ENCODE measurements around the gene NLRP1. TPM values are rescaled to one million over a fixed set of nuclear protein-coding genes. Genes with fewer than 3 reads are reported as not detected.

Gene NLRP1
- total RNA-seq, 4 donors from 2014 or later, result 23.3 to 72.5 (median 39.5) TPM

DNA sequence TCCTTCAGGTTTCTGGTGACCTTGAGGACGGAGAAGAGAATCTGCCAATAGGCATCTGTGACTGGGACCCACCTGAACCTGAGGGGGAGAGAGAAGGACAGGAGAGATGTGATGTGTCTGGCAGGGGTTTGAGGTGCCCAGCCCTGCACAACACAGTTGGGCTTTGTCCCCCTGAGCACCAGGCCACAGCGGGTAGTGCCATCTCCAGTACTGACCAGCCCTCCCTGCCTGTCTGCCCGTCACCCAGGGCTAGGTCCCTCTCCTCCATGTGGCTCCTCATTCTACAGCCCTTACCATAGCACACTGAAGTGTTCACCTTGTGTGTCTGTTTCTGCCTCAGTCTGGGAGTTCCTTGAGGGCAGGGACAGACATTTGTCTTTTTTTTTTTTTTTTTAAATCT lies 30.8 kb downstream of the NLRP1 start:
- TF ChIP-seq, protein P1, sequence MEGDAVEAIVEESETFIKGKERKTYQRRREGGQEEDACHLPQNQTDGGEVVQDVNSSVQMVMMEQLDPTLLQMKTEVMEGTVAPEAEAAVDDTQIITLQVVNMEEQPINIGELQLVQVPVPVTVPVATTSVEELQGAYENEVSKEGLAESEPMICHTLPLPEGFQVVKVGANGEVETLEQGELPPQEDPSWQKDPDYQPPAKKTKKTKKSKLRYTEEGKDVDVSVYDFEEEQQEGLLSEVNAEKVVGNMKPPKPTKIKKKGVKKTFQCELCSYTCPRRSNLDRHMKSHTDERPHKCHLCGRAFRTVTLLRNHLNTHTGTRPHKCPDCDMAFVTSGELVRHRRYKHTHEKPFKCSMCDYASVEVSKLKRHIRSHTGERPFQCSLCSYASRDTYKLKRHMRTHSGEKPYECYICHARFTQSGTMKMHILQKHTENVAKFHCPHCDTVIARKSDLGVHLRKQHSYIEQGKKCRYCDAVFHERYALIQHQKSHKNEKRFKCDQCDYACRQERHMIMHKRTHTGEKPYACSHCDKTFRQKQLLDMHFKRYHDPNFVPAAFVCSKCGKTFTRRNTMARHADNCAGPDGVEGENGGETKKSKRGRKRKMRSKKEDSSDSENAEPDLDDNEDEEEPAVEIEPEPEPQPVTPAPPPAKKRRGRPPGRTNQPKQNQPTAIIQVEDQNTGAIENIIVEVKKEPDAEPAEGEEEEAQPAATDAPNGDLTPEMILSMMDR (IDR thresholded peaks at IDR 0.05; ENCODE audit: low read depth), result no peak

DNA sequence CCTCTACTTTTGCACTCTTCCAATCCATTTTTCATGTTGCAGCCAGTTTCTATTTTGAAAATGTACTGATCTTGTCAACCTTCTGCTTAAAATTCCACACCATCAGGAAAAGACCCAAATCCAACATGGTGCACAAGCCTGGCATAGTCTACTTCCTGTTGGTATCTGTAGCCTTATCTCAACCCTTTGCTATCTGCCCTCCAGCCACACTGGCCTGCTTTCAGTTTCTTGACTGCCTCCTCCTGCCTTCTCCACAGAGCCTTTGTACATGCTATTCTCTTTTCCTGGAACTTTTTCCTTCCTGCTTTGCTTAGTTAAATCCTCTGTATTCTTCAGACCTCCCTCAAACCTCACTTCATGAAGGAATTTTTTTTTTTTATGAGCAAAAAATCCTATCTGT lies 31.5 kb downstream of the NLRP1 start:
- TF ChIP-seq, protein P1 (IDR thresholded peaks at IDR 0.05; ENCODE audit: low read depth), result no peak

DNA sequence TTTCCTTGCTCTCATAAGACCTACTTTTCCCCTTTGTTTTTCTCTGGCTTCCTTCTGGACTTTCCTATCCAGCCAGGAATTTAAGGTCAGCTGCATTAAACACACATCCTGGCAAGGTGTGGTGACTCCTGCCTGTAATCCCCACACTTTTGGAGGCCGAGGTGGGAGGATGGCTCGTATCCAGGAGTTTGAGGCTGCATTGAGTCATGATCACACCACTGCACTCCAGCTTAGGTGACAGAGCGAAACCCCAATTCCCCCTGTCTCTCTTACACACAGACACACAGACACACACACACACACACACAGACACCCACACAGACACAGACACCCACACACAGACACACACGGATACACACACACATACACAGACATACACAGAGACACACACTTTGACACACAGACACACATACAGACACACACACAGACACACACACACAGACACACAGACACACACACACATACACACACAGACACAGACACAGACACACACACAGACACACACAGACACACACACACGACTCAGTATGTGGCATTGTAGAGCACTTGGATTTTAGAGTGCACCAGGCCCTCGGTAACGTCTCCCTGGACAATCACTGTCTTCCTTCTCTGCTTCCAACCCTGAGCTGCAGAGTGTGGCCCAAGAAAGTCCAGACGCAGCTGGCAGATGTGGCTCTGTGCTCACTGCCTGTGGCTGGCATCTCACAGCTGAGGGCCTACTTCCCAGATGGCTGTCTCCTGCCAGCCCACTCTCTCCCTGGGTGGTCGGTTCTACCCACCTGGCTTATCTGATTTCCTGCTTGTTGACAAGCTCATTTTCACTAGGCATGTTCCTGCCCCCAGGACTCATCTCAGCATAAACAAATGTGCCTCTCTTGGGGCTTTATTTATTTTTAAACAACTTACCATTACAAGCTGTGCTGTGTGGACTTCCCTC lies 39.0 kb downstream of the NLRP1 start:
- TF ChIP-seq, protein P1 (IDR thresholded peaks at IDR 0.05; ENCODE audit: low read depth), result no peak

DNA sequence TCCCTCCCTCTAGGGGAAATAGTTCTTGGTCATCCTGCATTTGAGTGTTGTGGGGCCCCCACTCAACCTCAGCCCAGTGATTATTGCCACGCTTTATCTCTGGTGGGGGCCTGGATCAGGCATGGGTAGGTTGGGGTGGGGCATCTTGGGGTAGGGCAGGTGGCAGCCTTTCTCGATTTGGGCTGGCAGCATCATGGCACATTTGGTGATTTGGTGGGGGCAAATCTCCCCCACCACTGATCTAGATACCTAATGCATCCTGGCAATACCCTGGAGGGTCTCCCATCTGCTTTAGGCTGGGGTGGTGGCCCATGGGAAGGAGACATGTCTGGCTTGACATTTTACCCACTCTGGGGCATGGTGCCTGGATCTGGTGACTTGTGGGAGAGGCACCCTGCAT lies 40.2 kb downstream of the NLRP1 start:
- TF ChIP-seq, protein P1 (IDR thresholded peaks at IDR 0.05; ENCODE audit: low read depth), result no peak

DNA sequence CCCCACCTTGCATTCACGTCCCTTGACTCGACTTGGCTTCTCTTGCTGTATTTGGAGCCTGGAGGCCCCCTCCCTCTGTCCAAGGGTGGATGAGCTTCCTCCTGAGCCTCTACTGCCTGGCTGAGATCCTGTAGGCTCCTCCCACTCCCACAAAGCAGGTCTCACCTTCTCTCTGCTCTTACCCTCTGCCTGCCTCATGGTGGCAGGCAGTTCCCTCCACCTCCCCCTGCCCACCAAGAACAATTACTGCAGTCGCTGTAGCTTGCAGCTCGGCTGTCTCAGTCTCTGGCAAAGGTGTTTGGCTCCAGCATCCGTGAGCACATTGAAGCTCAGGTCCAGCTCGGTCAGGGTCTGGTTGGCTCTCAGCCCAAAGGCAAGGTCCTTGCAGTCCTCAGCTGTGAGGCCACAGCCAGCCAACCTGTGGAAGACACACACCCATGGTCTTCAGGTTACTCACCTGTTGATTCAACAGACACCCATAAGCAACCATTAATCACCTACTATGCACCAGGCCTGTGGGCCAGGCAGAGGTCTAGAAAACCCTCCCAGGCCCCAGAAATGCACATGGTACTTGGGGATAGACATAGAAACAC lies 42.6 kb downstream of the NLRP1 start:
- TF ChIP-seq, protein P1 (IDR thresholded peaks at IDR 0.05; ENCODE audit: low read depth), result no peak

DNA sequence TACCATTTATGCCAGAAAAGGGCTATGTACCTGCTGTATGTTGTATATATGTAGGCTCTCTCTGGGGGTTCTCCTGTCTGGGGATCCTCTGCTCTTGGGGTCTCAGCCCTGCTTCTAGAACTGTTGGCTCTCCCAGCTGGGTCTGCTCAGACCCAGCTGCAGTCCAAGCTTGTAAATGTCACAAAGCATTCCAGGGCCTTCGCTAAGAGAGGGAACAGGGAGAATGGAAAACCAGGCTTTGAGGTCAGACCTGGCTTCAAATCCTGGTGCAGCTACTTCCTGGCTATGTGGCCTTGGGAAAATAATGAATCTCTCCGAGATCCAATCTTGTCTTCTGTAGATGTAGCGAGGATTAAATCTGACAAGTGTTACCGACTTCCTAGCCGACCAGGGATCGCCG lies 44.0 kb downstream of the NLRP1 start:
- TF ChIP-seq, protein P1 (IDR thresholded peaks at IDR 0.05; ENCODE audit: low read depth), result no peak

DNA sequence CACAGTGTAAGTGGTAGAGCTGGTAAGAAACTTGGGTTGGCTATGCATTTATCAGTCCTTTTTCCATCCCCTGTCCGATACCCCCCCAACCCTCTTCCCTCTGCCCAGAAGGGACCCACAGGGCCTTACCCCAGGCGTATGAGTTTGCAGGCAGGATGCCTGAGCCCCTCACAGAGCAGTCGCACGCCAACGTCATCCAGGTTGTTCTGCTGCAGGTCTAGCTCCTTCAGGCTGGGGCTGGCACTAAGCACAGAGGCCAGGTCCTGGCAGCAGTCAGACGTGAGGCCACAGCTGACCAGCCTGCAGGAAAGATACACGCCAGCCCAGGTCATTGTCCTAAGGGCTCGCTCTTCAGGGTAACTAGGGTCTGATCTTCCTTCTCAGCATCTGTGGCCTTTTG lies 45.0 kb downstream of the NLRP1 start:
- TF ChIP-seq, protein P1 (IDR thresholded peaks at IDR 0.05; ENCODE audit: low read depth), result no peak
